ENCODE data around the gene KIAA0232. TPM values are rescaled to one million over a fixed set of nuclear protein-coding genes. Genes with fewer than 3 reads are reported as not detected.

The KIAA0232 gene
- total and polyA plus RNA-seq, 2 of the 8 experiments (the other 6 are each of a cell fraction or from before 2014, with no cell fraction given): 5.6 to 23.3 TPM

- TF ChIP-seq, protein P1, sequence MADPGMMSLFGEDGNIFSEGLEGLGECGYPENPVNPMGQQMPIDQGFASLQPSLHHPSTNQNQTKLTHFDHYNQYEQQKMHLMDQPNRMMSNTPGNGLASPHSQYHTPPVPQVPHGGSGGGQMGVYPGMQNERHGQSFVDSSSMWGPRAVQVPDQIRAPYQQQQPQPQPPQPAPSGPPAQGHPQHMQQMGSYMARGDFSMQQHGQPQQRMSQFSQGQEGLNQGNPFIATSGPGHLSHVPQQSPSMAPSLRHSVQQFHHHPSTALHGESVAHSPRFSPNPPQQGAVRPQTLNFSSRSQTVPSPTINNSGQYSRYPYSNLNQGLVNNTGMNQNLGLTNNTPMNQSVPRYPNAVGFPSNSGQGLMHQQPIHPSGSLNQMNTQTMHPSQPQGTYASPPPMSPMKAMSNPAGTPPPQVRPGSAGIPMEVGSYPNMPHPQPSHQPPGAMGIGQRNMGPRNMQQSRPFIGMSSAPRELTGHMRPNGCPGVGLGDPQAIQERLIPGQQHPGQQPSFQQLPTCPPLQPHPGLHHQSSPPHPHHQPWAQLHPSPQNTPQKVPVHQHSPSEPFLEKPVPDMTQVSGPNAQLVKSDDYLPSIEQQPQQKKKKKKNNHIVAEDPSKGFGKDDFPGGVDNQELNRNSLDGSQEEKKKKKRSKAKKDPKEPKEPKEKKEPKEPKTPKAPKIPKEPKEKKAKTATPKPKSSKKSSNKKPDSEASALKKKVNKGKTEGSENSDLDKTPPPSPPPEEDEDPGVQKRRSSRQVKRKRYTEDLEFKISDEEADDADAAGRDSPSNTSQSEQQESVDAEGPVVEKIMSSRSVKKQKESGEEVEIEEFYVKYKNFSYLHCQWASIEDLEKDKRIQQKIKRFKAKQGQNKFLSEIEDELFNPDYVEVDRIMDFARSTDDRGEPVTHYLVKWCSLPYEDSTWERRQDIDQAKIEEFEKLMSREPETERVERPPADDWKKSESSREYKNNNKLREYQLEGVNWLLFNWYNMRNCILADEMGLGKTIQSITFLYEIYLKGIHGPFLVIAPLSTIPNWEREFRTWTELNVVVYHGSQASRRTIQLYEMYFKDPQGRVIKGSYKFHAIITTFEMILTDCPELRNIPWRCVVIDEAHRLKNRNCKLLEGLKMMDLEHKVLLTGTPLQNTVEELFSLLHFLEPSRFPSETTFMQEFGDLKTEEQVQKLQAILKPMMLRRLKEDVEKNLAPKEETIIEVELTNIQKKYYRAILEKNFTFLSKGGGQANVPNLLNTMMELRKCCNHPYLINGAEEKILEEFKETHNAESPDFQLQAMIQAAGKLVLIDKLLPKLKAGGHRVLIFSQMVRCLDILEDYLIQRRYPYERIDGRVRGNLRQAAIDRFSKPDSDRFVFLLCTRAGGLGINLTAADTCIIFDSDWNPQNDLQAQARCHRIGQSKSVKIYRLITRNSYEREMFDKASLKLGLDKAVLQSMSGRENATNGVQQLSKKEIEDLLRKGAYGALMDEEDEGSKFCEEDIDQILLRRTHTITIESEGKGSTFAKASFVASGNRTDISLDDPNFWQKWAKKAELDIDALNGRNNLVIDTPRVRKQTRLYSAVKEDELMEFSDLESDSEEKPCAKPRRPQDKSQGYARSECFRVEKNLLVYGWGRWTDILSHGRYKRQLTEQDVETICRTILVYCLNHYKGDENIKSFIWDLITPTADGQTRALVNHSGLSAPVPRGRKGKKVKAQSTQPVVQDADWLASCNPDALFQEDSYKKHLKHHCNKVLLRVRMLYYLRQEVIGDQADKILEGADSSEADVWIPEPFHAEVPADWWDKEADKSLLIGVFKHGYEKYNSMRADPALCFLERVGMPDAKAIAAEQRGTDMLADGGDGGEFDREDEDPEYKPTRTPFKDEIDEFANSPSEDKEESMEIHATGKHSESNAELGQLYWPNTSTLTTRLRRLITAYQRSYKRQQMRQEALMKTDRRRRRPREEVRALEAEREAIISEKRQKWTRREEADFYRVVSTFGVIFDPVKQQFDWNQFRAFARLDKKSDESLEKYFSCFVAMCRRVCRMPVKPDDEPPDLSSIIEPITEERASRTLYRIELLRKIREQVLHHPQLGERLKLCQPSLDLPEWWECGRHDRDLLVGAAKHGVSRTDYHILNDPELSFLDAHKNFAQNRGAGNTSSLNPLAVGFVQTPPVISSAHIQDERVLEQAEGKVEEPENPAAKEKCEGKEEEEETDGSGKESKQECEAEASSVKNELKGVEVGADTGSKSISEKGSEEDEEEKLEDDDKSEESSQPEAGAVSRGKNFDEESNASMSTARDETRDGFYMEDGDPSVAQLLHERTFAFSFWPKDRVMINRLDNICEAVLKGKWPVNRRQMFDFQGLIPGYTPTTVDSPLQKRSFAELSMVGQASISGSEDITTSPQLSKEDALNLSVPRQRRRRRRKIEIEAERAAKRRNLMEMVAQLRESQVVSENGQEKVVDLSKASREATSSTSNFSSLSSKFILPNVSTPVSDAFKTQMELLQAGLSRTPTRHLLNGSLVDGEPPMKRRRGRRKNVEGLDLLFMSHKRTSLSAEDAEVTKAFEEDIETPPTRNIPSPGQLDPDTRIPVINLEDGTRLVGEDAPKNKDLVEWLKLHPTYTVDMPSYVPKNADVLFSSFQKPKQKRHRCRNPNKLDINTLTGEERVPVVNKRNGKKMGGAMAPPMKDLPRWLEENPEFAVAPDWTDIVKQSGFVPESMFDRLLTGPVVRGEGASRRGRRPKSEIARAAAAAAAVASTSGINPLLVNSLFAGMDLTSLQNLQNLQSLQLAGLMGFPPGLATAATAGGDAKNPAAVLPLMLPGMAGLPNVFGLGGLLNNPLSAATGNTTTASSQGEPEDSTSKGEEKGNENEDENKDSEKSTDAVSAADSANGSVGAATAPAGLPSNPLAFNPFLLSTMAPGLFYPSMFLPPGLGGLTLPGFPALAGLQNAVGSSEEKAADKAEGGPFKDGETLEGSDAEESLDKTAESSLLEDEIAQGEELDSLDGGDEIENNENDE (IDR thresholded peaks at IDR 0.05; ENCODE audit: insufficient replicate concordance, low read length): no peak
- no peak for TF ChIP-seq POU5F1 (IDR thresholded peaks at IDR 0.05; ENCODE audit: low read depth, low read length)
Measured at GRCh38 chr4:6769233-6769988, 13.1 kb upstream of the KIAA0232 start (continued).

Data from H1 (cell line).